GM19463 (cell line): ENCODE data around the gene GOLGA8B.
"Not testable (repeated sequence)": the region's sequence is repeated elsewhere in the genome, so short reads cannot be mapped to it uniquely, and the experiment has no call there.

Source experiments
- ATAC-seq: cut with Tn5 transposase; IDR thresholded peaks from one replicate; pipeline ENCODE4 v1.9.1; 2021; ENCODE audit warnings: mild to moderate bottlenecking, moderate library complexity; ENCODE audit not compliant: unreplicated experiment

Gene GOLGA8B

GRCh38 chr15:34598799-34599585, 15.5 kb upstream of the GOLGA8B start:
- no peak for ATAC-seq

GRCh38 chr15:34597316-34597715, 13.9 kb upstream of the GOLGA8B start:
- ATAC-seq, result no peak

GRCh38 chr15:34594361-34594760, 10.9 kb upstream of the GOLGA8B start:
- ATAC-seq, result no peak

- no peak for ATAC-seq
These were observed 7.9 kb upstream of the GOLGA8B start for GRCh38 chr15:34591306-34591705.

- ATAC-seq, result peak; percentile 31
These were observed 4.7 kb upstream of the GOLGA8B start for GRCh38 chr15:34588046-34588674.

- not testable (repeated sequence) for ATAC-seq
These were observed 2.5 kb upstream of the GOLGA8B start for GRCh38 chr15:34585966-34586365.

- no peak for ATAC-seq
These were observed 1.5 kb upstream of the GOLGA8B start for GRCh38 chr15:34584996-34585395.

- no peak for ATAC-seq
These were observed 848 bp upstream of the GOLGA8B start for GRCh38 chr15:34584330-34584668.

GRCh38 chr15:34582461-34583371, 735 bp downstream of the GOLGA8B start:
- peak; percentile 67 for ATAC-seq

- ATAC-seq, result not testable (repeated sequence)
These were observed 1.6 kb downstream of the GOLGA8B start for GRCh38 chr15:34581687-34582460.

- ATAC-seq, result no peak
These were observed 2.4 kb downstream of the GOLGA8B start for GRCh38 chr15:34581043-34581365.

GRCh38 chr15:34580251-34581042, 3.0 kb downstream of the GOLGA8B start:
- not testable (repeated sequence) for ATAC-seq

GRCh38 chr15:34578283-34578674, 5.2 kb downstream of the GOLGA8B start:
- ATAC-seq, result no peak

- not testable (repeated sequence) for ATAC-seq
These were observed 5.7 kb downstream of the GOLGA8B start for GRCh38 chr15:34577658-34578282.

- not testable (repeated sequence) for ATAC-seq
These were observed 8.4 kb downstream of the GOLGA8B start for GRCh38 chr15:34575035-34575434.

GRCh38 chr15:34572921-34573320, 10.5 kb downstream of the GOLGA8B start:
- ATAC-seq, result not testable (repeated sequence)

- peak; percentile 39 for ATAC-seq
These were observed 11.3 kb downstream of the GOLGA8B start for GRCh38 chr15:34572019-34572641.

- ATAC-seq, result not testable (repeated sequence)
These were observed 13.6 kb downstream of the GOLGA8B start for GRCh38 chr15:34569670-34570396.
